NK-92 treated with Interleukin-12 subunit alpha and Interleukin-12 subunit beta, amount 100 ng/mL, for 24 hours (cell line): Measurements from ENCODE around the gene GRM5.

Experiments used
- DNase-seq: peaks from one replicate; lab custom pipeline; 2025; lab: John Stamatoyannopoulos, UW

The GRM5 gene

DNA sequence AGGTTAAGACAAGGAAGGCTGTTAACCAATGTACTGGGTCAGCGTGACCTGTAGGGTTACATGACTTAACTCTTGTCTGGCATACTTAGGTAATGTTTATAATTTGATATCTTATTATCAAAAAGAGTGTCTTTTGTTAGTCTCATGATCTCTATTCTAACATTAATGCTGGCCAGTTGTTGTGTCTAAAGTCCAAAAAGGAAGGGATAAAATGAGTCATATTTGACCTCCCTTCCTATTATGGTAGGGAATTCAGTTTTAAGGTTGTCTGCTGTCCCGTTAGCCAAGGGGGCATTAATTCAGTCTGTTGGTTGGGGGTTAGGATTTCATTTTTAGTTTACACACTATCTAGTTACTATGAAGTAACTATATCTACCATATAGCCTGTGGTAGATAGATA lies 364.0 kb downstream of the GRM5 start:
- DNase-seq, result no peak

GRCh38 chr11:88697139-88697538 lies 368.6 kb downstream of the GRM5 start:
- no peak for DNase-seq

GRCh38 chr11:88695689-88696414 lies 369.9 kb downstream of the GRM5 start:
- DNase-seq, result no peak

GRCh38 chr11:88692306-88693086 lies 373.3 kb downstream of the GRM5 start:
- no peak for DNase-seq

DNA sequence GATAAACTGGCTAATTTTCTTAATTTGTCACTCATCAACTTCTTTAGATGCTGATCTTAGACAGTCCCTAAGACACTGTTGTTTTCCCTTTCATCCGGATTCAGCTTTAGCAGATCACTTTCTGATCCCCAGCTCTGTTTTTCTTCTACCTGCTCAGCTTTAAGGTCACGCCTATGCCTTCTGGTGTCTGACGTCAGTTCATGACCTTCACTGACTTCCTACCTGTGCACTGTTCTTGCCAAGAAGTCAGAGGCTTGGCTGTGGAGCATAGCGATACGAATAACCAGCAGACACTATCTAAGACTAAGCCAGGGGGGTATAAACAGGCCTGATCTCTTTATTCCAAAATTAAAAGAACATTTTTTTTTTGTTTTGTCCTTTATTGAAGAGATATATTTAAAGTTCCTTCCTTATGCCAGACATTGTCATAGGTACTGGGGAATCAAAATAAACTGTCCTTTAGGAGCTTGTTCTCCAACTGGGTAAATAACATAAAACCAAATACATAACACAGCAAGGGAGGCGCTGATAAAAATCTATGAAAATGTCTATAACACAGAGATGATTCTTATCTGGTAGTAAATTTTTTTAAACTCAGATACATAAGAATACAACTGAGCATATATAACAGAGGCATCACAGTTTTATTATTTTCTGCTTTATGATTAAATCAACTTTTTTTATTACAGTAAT lies 376.1 kb downstream of the GRM5 start:
- no peak for DNase-seq

GRCh38 chr11:88683024-88683423 lies 382.8 kb downstream of the GRM5 start:
- DNase-seq, result no peak

DNA sequence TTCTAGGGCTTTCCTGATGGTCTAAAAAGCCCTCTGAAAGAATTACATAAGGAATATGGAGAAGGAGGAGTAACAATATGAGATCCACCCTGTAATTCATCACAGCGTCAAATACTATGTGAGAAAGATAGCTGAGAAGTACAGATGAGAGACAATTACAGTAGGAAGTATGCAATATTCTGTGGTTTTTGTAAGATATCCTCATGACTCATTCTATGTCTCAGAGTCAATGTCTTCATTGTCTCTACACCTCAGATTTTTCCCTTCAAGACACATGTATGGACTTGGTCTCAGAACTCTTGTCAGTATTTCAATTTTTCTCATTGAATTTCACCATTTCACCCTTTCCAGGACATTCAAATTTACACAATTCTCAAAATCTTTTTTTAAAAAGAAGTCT lies 385.0 kb downstream of the GRM5 start:
- DNase-seq, result no peak

DNA sequence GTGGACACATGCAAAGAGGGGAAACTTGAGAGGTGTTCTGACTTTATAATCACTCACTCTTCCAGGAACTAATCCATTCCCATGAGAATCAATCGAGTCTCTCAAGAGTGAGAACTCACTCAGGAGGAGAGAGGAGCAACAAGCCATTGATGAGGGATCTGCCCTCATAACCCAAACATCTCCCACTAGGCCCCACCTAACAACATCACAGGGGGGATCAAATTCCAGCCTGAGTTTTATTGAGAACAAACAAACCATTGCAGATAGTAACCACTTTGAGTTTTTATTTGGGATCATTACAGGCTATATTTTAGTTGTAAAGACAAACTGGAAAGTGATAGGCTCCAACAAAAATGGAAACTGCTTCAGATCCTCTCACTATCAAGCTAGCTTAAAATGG lies 399.4 kb downstream of the GRM5 start:
- no peak for DNase-seq

DNA sequence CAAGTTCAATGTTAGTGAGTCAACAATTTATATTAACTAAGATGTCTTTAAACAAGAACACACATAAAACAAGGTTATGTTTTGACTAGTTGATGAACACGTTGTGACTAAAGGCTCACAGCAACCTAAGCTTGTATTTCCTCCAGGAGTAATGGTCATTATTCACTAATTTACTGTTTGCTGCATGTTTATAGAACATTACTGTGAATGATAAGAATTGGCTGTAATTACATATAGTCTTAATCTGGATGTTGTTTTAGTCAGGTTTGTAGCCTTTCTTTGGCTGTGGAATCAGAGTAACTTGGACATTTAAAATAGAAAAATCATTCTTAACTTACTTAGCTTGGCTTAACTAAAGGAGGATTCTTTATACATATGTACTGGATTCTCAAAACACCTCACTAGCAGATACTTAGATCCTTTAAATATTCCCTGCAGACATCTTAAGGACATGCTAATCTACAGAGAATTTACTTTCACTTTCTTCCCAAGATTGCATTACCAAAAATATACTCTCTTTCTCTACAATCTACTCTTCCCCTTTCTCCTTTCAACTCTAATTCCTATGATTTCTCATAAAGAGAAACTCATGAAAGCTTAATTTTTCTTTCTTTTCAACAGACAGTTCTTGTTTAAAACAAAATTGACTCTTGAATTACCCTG lies 408.6 kb downstream of the GRM5 start:
- no peak for DNase-seq

- DNase-seq, result no peak
These were observed 409.5 kb downstream of the GRM5 start for GRCh38 chr11:88656283-88656682.

DNA sequence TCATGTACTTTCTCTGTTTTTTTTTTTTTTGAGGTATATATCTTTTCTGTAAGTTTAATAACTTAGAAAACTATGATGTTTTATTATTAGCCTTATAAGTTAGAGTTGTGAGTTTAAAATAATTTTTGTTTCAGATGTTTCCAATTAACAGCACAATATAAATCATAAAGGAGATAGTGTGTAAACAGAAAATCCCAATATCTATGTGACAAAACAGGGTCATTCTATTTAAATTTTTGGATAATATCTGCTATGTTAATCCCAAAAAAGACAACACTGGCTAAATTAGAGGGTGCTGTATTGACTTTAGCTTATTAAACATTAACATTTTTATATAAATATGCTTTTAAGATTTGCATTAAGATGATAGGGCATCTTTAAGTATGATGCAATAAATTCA lies 410.1 kb downstream of the GRM5 start:
- DNase-seq, result no peak

DNA sequence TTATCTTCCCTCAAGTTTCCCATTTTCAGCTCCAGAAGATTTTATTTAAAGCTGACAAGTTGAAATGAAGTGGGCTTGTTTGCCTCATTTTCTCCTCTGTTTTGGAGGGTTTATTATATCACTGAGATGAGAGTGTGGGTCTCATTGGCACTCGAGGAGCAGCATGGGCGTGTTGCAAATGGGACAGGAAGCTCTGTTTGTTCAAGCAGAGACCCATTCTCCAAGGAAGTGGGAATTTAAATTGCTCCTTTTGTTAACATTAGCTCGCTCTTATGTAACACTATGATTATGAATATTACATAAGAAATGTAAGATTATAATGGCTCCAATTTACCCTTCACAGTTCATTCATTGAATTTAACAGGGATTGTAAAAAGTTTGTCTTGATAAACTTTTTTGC lies 410.6 kb downstream of the GRM5 start:
- DNase-seq, result no peak

- DNase-seq, result no peak
These were observed 414.2 kb downstream of the GRM5 start for GRCh38 chr11:88651556-88651955.

- no peak for DNase-seq
These were observed 421.1 kb downstream of the GRM5 start for GRCh38 chr11:88644724-88645123.

DNA sequence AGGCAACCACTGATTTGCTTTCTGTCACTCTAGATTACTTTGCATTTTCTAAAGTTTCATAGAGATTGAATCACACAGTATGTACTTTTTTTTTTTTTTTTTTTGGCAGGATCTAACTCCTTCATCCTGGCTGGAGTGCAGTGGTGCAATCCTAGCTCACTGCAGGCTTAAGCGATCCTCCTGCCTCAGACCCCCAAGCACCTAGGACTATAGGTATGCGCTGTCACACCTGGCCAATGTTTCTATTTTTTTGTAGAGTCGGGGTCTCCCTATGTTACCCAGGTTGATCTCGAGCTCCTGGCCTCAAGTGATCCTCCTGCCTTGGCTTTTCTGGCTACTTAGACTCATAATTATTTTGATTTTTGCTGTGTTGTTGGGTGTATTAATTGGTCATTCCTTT lies 433.6 kb downstream of the GRM5 start:
- no peak for DNase-seq

GRCh38 chr11:88631497-88631896 lies 434.3 kb downstream of the GRM5 start:
- DNase-seq, result no peak

DNA sequence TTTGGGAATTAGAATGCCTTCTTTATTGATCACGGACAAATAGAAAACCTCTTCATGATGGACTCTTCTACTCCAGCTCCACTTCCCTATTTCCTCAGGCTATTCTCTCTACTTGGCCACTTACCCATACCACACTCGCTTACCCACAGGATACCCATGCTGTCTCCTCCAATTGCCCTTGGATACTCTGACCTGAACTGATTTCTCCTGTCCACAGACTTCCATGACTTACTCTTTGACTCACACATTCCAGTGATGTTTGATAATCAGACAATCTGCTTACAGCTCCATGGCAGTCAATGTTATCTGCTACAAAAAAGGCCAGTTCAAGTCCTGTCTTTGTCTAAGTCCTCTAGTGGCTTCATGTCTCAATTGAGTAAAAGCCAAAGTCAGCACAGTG lies 436.3 kb downstream of the GRM5 start:
- DNase-seq, result no peak

DNA sequence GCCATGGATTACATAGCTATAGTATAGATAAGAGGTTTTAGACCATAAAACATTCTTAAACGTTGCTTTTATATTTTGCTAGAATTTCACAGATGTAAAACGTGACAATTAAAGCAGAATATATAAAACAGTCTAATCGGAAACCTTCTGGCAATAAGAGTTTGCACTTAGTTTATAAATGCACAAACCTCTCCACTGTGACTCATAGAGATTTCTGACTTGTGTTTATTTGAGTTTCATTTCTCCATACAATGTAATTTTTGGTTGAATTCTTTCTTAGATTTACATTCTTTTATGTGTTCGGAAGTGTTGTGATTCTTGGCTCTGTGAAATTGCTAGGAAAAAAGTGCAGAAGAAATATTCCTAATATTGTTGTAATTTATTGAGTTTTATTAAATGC lies 439.6 kb downstream of the GRM5 start:
- no peak for DNase-seq

DNA sequence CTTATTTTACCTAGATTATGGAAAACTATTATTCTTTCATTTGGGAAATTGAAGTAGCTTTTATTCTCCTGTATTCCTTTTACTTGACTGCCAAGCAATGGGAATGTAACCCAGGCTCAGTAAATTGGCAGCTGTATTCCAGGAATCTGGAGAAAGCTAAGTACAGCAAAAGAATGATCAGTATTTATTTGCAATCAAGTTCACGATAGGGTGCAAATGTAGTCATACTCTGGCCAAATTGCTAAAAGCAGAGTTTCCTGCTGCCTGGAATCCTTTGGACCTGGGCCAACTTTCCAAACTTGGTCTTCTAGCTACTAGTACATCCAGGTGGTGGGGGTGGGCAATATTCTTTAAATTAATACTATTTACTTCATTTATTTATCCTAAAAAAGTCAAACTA lies 442.3 kb downstream of the GRM5 start:
- DNase-seq, result no peak

GRCh38 chr11:88620568-88621130 lies 445.1 kb downstream of the GRM5 start:
- no peak for DNase-seq

DNA sequence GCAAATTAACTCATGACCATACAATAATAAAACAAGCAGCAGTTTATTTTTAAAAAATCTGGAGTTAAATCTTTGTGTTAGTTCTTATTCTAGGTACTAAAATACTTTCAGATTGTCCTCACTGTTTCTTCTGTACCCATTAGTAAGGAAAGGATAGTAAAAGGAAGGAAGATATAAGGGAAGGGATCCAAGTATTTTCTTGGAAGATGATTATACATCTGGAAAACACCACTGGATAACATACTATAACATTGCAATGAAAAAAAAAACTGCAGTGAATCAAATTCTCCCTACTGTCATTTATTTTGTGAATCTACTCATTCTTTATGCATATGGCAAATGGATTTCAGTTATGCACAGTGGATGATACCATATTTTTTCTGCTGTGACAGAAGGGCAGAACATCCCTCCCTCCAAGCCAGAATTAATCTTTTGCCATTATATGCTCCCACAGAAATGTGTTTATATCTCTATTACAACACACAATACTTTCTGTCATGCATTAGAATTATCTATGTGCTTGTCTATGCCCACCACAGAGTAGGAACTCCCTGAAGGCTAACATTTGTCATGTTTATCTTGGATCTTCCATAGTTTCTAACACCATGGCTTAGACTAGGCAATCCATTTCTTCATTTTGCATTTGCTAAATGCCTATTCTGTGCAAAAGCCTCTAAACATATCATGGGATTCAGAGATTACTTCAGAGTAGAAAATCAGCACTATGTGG lies 446.0 kb downstream of the GRM5 start:
- DNase-seq, result no peak

DNA sequence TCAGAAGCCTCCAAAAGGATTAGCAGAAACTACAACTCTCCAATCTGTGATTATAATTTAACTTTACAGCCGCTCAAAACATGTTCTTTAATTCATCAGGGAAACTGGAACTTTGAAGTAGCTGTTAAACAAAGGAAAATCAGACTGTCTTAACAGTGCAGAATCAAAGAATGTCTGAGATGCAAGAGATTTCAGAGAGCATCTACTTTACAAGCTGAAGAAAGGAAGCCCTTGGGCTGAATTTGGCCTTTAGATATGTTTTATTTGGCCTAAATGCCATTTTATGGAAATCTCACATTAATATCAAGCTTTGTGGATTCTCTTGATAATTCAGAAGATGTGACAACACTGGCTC lies 446.7 kb downstream of the GRM5 start:
- no peak for DNase-seq
